PC-3 (cell line): ENCODE results near the gene IRF1. TPM values are rescaled to one million over a fixed set of nuclear protein-coding genes. Genes with fewer than 3 reads are reported as not detected.

Experiments
- ATAC-seq: fragments of 200-7000 bp; cut with Tn5 transposase; 2 replicates; pipeline ENCODE4 v1.9.1; 2020; ENCODE audit warnings: mild to moderate bottlenecking, moderate library complexity
- BruUV-seq: library from RNA; stranded (reverse); fragments of 400-500 nt; replicated peaks from 2 replicates; lab custom pipeline; 2021; lab: Mats Ljungman, UMichigan
- CTCF ChIA-PET: fragments of 300-600 bp; sonication (Branson Sonifier 250); formaldehyde crosslinking; loops from one replicate; lab custom pipeline; 2022; ENCODE audit warnings: antibody characterized with exemption; lab: Charles Lee
- POLR2A ChIA-PET: fragments of 300-600 bp; sonication (Branson Sonifier 250); formaldehyde crosslinking; loops from one replicate; lab custom pipeline; 2022; ENCODE audit warnings: antibody characterized with exemption; ENCODE audit not compliant: unreplicated experiment; lab: Charles Lee
- DNase-seq: peaks from one replicate; pipeline ENCODE4 v3.0.0-alpha.2; 2015
- H2AFZ ChIP-seq: fragments of 300-600 bp; sonication (generic); 2 replicates; pipeline ENCODE4 v1.6.0; 2016; ENCODE audit warnings: antibody characterized with exemption, low read length
- H3F3A ChIP-seq: fragments of 300-600 bp; sonication (generic); one replicate; pipeline ENCODE4 v1.6.0; 2017; ENCODE audit warnings: antibody characterized with exemption, low read length, control low read depth, mild to moderate bottlenecking; ENCODE audit not compliant: unreplicated experiment
- H3K27ac ChIP-seq: fragments of 300-600 bp; sonication (generic); 2 replicates; pipeline ENCODE4 v1.5.1; 2016; ENCODE audit warnings: mild to moderate bottlenecking, low read length
- H3K27me3 ChIP-seq: fragments of 300-600 bp; sonication (generic); 2 replicates; pipeline ENCODE4 v1.6.1; 2016; ENCODE audit warnings: low read length, mixed read lengths
- H3K36me3 ChIP-seq: fragments of 300-600 bp; sonication (generic); 2 replicates; pipeline ENCODE4 v1.6.1; 2016; ENCODE audit warnings: low read depth, mixed run types, low read length, mixed read lengths
- H3K4me1 ChIP-seq: fragments of 300-600 bp; sonication (generic); 2 replicates; pipeline ENCODE4 v1.5.1; 2016; ENCODE audit warnings: low read length; ENCODE audit not compliant: insufficient read depth
- H3K4me2 ChIP-seq: fragments of 300-600 bp; sonication (generic); 2 replicates; pipeline ENCODE4 v1.6.0; 2016; ENCODE audit warnings: low read length
- H3K4me3 ChIP-seq: fragments of 300-600 bp; sonication (generic); 2 replicates; pipeline ENCODE4 v1.5.1; 2016; ENCODE audit warnings: mild to moderate bottlenecking, low read length, mixed read lengths
- H3K79me2 ChIP-seq: fragments of 300-600 bp; sonication (generic); 2 replicates; pipeline ENCODE4 v1.6.1; 2017; ENCODE audit warnings: low read length, mixed read lengths
- H3K9ac ChIP-seq: fragments of 300-600 bp; sonication (generic); 2 replicates; pipeline ENCODE4 v1.6.0; 2016; ENCODE audit warnings: mild to moderate bottlenecking, low read length
- H3K9me2 ChIP-seq: fragments of 300-600 bp; sonication (generic); replicated peaks from 2 replicates; pipeline ENCODE4 v1.6.1; 2016; ENCODE audit warnings: mixed run types, low read length, mixed read lengths
- H3K9me3 ChIP-seq: fragments of 300-600 bp; sonication (generic); 2 replicates; pipeline ENCODE4 v1.6.1; 2016; ENCODE audit warnings: low read length, mixed read lengths
- H4K20me1 ChIP-seq: fragments of 300-600 bp; sonication (generic); 2 replicates; pipeline ENCODE4 v1.6.1; 2016; ENCODE audit warnings: low read length, mixed read lengths
- EZH2 ChIP-seq: fragments of 300-600 bp; sonication (generic); IDR thresholded peaks from one replicate; pipeline ENCODE4 v1.6.1; 2017; ENCODE audit warnings: antibody characterized with exemption, mild to moderate bottlenecking, low read length; ENCODE audit not compliant: unreplicated experiment
- EZH2phosphoT487 ChIP-seq: fragments of 300-600 bp; sonication (generic); IDR thresholded peaks from 2 replicates; pipeline ENCODE4 v1.6.1; 2018; ENCODE audit warnings: mild to moderate bottlenecking, antibody characterized with exemption, low read length, borderline replicate concordance
- intact Hi-C: fragments of 100-400 bp; cut with micrococcal nuclease; formaldehyde crosslinking; loops from 2 replicates; pipeline ENCODE4 v1.9.0; 2023
- total RNA-seq: library from RNA; depleted of rRNA; stranded (reverse); fragments of >200 nt; gene quantifications from 2 replicates; pipeline ENCODE4 v1.2.3, GENCODE V29; 2014
- TF ChIP-seq, protein P1 (sequence below): fragments of 300-600 bp; sonication (generic); conservative IDR thresholded peaks from 2 replicates; pipeline ENCODE4 v1.5.1; 2017; ENCODE audit warnings: antibody characterized with exemption, low read depth, mild to moderate bottlenecking, low read length

The IRF1 gene
- total RNA-seq, 1 experiment from 2014 or later = 21.1 TPM

DNA sequence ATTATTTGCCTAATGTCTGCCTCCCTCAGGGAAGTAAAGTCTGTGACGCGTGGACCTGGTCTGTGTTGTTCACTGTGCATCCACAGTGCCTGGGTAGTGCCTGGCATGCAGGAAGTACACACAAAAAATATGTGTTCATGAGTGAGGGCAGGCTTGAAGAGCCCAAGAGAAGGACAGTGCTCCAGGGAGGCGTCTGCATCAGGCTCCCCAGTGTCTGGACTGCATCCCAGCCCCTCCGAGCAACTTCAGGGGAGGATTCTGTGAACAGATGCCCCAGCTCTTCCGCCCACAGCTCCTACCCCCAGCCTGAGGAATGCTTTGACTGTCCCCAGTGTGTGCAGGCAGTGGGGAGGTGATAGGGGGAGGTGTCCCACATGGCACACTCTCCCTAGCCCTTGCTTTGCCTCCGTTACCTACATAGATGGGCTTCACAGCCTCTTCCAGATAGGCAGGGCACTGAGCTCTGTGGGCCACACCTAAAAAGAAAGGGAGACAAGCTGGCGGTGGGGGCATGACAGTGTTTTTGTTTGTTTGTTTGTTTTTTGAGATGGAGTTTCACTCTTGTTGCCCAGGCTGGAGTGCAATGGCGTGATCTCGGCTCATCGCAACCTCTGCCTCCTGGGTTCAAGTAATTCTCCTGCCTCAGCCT, 25.4 kb downstream of the IRF1 start:
- H3K4me2 ChIP-seq = no peak overlapping the region
- H4K20me1 ChIP-seq = no peaks in the 10 kb centered on the region
- no peaks in the 10 kb centered on the region for H3F3A ChIP-seq
- no peak overlapping the region for H2AFZ ChIP-seq
- POLR2A ChIA-PET = interaction anchor here (0.6 kb wide), 1 partner anchor 24 kb away, joined by 3 read pairs; no protein-coding TSS in a partner anchor
- BruUV-seq = no TSS peak
- H3K9me3 ChIP-seq = no peaks in the 10 kb centered on the region
- H3K79me2 ChIP-seq = no peaks in the 10 kb centered on the region
- no peak overlapping the region for H3K4me3 ChIP-seq
- H3K9ac ChIP-seq = no peak overlapping the region
- no peaks in the 10 kb centered on the region for H3K27me3 ChIP-seq
- intact Hi-C loops = loop anchor here (10.0 kb wide), 1 partner anchor 450 kb away; the partner anchor contains the start of gene ACSL6
- CTCF ChIA-PET = no interaction called here
- DNase-seq (no peak), ATAC-seq (no peak)
- H3K36me3 ChIP-seq = no peaks in the 10 kb centered on the region
- H3K9me2 ChIP-seq = no peaks in the 10 kb centered on the region
- H3K27ac ChIP-seq = no peak overlapping the region
- H3K4me1 ChIP-seq = peaks cover under 1% of the 10 kb centered on the region
- TF ChIP-seq, protein P1, sequence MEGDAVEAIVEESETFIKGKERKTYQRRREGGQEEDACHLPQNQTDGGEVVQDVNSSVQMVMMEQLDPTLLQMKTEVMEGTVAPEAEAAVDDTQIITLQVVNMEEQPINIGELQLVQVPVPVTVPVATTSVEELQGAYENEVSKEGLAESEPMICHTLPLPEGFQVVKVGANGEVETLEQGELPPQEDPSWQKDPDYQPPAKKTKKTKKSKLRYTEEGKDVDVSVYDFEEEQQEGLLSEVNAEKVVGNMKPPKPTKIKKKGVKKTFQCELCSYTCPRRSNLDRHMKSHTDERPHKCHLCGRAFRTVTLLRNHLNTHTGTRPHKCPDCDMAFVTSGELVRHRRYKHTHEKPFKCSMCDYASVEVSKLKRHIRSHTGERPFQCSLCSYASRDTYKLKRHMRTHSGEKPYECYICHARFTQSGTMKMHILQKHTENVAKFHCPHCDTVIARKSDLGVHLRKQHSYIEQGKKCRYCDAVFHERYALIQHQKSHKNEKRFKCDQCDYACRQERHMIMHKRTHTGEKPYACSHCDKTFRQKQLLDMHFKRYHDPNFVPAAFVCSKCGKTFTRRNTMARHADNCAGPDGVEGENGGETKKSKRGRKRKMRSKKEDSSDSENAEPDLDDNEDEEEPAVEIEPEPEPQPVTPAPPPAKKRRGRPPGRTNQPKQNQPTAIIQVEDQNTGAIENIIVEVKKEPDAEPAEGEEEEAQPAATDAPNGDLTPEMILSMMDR = no peak
- TF ChIP-seq EZH2phosphoT487 (no peak), EZH2 (no peak)

DNA sequence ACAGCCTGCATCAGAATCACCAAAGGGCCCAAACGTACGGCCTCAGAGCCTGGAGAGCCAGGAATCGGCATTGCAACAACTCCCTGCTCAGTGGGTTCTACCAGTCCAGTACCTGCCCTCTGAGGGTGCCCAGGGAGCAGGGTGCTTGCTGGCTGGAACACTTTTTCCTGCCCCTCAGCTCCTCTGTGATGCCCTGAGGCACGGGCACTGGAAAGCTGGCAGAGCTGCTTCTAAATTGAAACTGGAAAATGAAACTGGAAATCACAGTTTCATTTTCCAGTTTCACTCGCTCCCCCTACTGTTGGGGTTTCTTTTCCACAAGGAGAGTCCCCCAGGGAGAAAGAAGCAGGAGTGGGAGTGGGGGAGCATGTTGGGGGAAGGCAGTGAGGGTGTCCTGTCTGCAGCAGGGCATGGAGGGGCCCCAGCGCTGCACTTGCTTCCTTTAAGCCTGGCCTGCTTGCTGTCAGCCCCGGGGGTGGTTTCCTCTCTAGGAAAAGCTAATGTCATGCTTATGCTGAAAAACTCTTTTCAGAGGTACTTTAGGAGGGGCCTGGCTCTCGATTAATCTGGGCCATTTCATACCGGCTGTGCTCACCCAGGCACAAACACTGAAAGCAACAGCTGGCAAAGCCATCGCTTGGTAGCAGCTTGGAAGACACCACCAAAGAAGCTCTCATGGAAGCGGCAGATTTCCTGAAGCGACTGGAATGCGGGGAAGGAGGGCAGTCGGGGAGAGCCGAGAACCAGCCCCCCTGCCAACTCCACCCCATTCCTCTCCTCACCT, 26.2 kb downstream of the IRF1 start:
- TF ChIP-seq, protein P1 = 0 out of 2 replicates have a peak, but pooled peaks have one; percentile 12
- TF ChIP-seq EZH2phosphoT487 = no peak
- Histone ChIP-seq H3F3A (no peaks in the 10 kb centered on the region), H3K36me3 (no peaks in the 10 kb centered on the region), H3K79me2 (no peaks in the 10 kb centered on the region), H3K4me3 (no peak overlapping the region), H3K27me3 (no peaks in the 10 kb centered on the region), H3K27ac (no peak overlapping the region), H3K9ac (no peak overlapping the region), H3K4me1 (peaks cover 9% of the 10 kb centered on the region), H3K9me3 (no peaks in the 10 kb centered on the region), H3K4me2 (no peak overlapping the region), H3K9me2 (no peaks in the 10 kb centered on the region), H4K20me1 (no peaks in the 10 kb centered on the region), H2AFZ (no peak overlapping the region)
- DNase-seq = no peak
- ChIA-PET POLR2A (interaction anchor here (0.6 kb wide), 1 partner anchor 25 kb away, joined by 3 read pairs; no protein-coding TSS in a partner anchor), CTCF (no interaction called here)
- no TSS peak for BruUV-seq
- intact Hi-C loops = loop anchor here (10.0 kb wide), 1 partner anchor 450 kb away; the partner anchor contains the start of gene ACSL6
- no peak for ATAC-seq
